Mesenchymal stem cell (in vitro differentiated cells and primary cell): Measurements from ENCODE around the gene IRAK1.
A peak's percentile ranks its signal among the peaks of the same experiment; 100 is the strongest.

Source experiments
- DNase-seq: peaks from one replicate; pipeline ENCODE4 v3.0.0-alpha.2; 2013
- H2AFZ ChIP-seq: one replicate; pipeline ENCODE4 v1.6.1; 2013; ENCODE audit warnings: low read depth, mild to moderate bottlenecking, control low read depth, inconsistent platforms, low read length, moderate library complexity
- H2AK5ac ChIP-seq: 2 replicates; pipeline ENCODE4 v1.6.1; 2013; ENCODE audit warnings: low read length, moderate library complexity, mild to moderate bottlenecking, inconsistent platforms; ENCODE audit not compliant: severe bottlenecking
- H2BK120ac ChIP-seq: one replicate; pipeline ENCODE4 v1.6.1; 2013; ENCODE audit warnings: low read depth, mild to moderate bottlenecking, inconsistent platforms, low read length, moderate library complexity
- H2BK12ac ChIP-seq, 2 experiments: one replicate each; pipeline ENCODE4 v1.6.1; 2013; ENCODE audit warnings: inconsistent platforms in 2 of 2, low read length in 2 of 2, mild to moderate bottlenecking in 2 of 2, moderate library complexity in 2 of 2, control low read depth in 1 of 2
- H2BK15ac ChIP-seq: one replicate; pipeline ENCODE4 v1.6.1; 2013; ENCODE audit warnings: mild to moderate bottlenecking, low read depth, inconsistent platforms; ENCODE audit not compliant: poor library complexity, severe bottlenecking
- H2BK5ac ChIP-seq: 2 replicates; pipeline ENCODE4 v1.6.1; 2013; ENCODE audit warnings: low read depth, mild to moderate bottlenecking, low read length, control low read depth, inconsistent platforms; ENCODE audit not compliant: poor library complexity, severe bottlenecking
- H3K14ac ChIP-seq, 2 experiments: one replicate each; pipeline ENCODE4 v1.6.1; 2013; ENCODE audit warnings: inconsistent platforms in 2 of 2, low read length in 2 of 2, control low read depth in 1 of 2, mild to moderate bottlenecking in 1 of 2, moderate library complexity in 1 of 2
- H3K18ac ChIP-seq, 2 experiments: one replicate each; pipeline ENCODE4 v1.6.1; 2013; ENCODE audit warnings: inconsistent platforms in 2 of 2, low read length in 2 of 2, control low read depth in 1 of 2, low read depth in 1 of 2, mild to moderate bottlenecking in 1 of 2
- H3K23ac ChIP-seq, 2 experiments: one replicate each; pipeline ENCODE4 v1.6.1; 2013; ENCODE audit warnings: inconsistent platforms in 2 of 2, low read length in 2 of 2, mild to moderate bottlenecking in 2 of 2, moderate library complexity in 2 of 2, control low read depth in 1 of 2
- H3K27ac ChIP-seq: 2 replicates; pipeline ENCODE4 v1.5.1; 2013; ENCODE audit warnings: mild to moderate bottlenecking, moderate library complexity, low read length, control low read depth, inconsistent platforms; ENCODE audit not compliant: poor library complexity, severe bottlenecking
- H3K27me3 ChIP-seq, 2 experiments: 2 replicates each; pipeline versions ENCODE4 v1.6.1 to v1.7.0; 2013; ENCODE audit warnings: low read length in 2 of 2, mild to moderate bottlenecking in 2 of 2, moderate library complexity in 2 of 2, control low read depth in 1 of 2, inconsistent platforms in 1 of 2; ENCODE audit not compliant: control insufficient read depth in 1 of 2, insufficient read depth in 1 of 2
- H3K36me3 ChIP-seq, 2 experiments: 2 replicates each; pipeline versions ENCODE4 v1.6.1 to v1.7.0; 2013; ENCODE audit warnings: low read length in 2 of 2, control low read depth in 1 of 2, inconsistent platforms in 1 of 2, low read depth in 1 of 2, mild to moderate bottlenecking in 1 of 2; ENCODE audit not compliant: insufficient read depth in 2 of 2, control insufficient read depth in 1 of 2
- H3K4ac ChIP-seq, 2 experiments: one replicate each; pipeline ENCODE4 v1.6.1; 2013; ENCODE audit warnings: inconsistent platforms in 2 of 2, low read length in 2 of 2, mild to moderate bottlenecking in 2 of 2, moderate library complexity in 2 of 2, control low read depth in 1 of 2, low read depth in 1 of 2
- H3K4me1 ChIP-seq: 2 replicates; pipeline ENCODE4 v1.6.1; 2013; ENCODE audit warnings: low read depth, low read length, control low read depth; ENCODE audit not compliant: control insufficient read depth, insufficient read depth
- H3K4me2 ChIP-seq: 2 replicates; pipeline ENCODE4 v1.6.1; 2013; ENCODE audit warnings: low read length, mild to moderate bottlenecking, inconsistent platforms; ENCODE audit not compliant: poor library complexity, severe bottlenecking
- H3K4me3 ChIP-seq, 2 experiments: 2 replicates each; pipeline versions ENCODE4 v1.5.1 to v1.7.0; 2013; ENCODE audit warnings: low read length in 2 of 2, mild to moderate bottlenecking in 2 of 2, control low read depth in 1 of 2, low read depth in 1 of 2; ENCODE audit not compliant: insufficient read depth in 1 of 2
- H3K79me1 ChIP-seq: replicated peaks from 2 replicates; pipeline ENCODE4 v1.6.1; 2013; ENCODE audit warnings: mild to moderate bottlenecking, control low read depth, low read length, inconsistent platforms; ENCODE audit not compliant: poor library complexity, severe bottlenecking
- H3K9ac ChIP-seq: 2 replicates; pipeline ENCODE4 v1.7.0; 2013; ENCODE audit warnings: mild to moderate bottlenecking, low read length, moderate library complexity
- H3K9me3 ChIP-seq: 2 replicates; pipeline ENCODE4 v1.7.0; 2013; ENCODE audit warnings: mild to moderate bottlenecking, low read length; ENCODE audit not compliant: control insufficient read depth
- H4K8ac ChIP-seq: one replicate; pipeline ENCODE4 v1.6.1; 2013; ENCODE audit warnings: inconsistent platforms, mild to moderate bottlenecking, low read length, moderate library complexity
- H4K91ac ChIP-seq: one replicate; pipeline ENCODE4 v1.6.1; 2013; ENCODE audit warnings: mild to moderate bottlenecking, low read length, inconsistent platforms
- WGBS: methylation state at CpG from one replicate; pipeline ENCODE4 v1.1.7; 2013; ENCODE audit warnings: mixed read lengths; 5-methylcytosine and 5-hydroxymethylcytosine counted together

Gene IRAK1

DNA sequence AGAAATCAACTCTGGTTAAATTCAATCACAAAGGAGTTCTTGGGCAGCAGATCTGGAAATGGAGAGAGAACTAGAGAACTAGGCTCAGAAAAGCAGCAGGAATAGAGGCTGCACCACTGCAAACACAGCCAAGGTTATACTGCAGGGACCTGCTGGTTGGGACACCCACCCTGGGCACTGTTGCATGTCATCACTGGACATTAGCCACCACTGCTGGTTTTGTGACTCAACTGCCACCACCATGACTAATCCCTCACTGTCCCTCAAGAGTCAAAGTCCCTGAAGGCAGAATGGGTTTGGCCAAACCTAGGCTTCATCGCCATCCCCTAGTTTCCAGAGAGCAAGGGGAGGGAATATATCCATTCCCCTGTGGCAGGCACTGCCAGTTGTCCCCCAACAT is 38.1 kb upstream of the IRAK1 start:
- Histone ChIP-seq H3K23ac (no peak overlapping the region), H2AK5ac (no peak overlapping the region)

GRCh38 chrX:154056770-154057241 is 37.1 kb upstream of the IRAK1 start:
- 84% methylated on average over 7 of the region's 8 CpGs for WGBS

More for the DNA sequence above, 38.1 kb upstream of the IRAK1 start:
- peaks cover 0 to 25% of the 10 kb centered on the region in 2 experiments for H3K27me3 ChIP-seq
- H2BK120ac ChIP-seq: no peak overlapping the region
- H4K91ac ChIP-seq: no peak overlapping the region
- no peak overlapping the region for H3K4ac ChIP-seq
- peaks cover 9% of the 10 kb centered on the region for H3K4me1 ChIP-seq
- DNase-seq: no peak
- no peak overlapping the region for H2BK5ac ChIP-seq
- no peak overlapping the region for H4K8ac ChIP-seq
- no peak overlapping the region for H3K14ac ChIP-seq
- no peak overlapping the region for H3K18ac ChIP-seq
- peaks cover 10 to 14% of the 10 kb centered on the region in 2 experiments for H3K36me3 ChIP-seq
- no peak overlapping the region for H3K9ac ChIP-seq
- H3K4me2 ChIP-seq: no peak overlapping the region
- H2BK12ac ChIP-seq: no peak overlapping the region
- no peak overlapping the region for H2AFZ ChIP-seq
- H3K27ac ChIP-seq: no peak overlapping the region
- no peaks in the 10 kb centered on the region for H3K9me3 ChIP-seq
- no peak overlapping the region for H2BK15ac ChIP-seq
- peaks cover 2% of the 10 kb centered on the region for H3K79me1 ChIP-seq
- WGBS: 100% methylated on average over 1 of the region's 1 CpG
- H3K4me3 ChIP-seq: no peak overlapping the region

GRCh38 chrX:154051201-154051810 is 31.6 kb upstream of the IRAK1 start:
- H3K36me3 ChIP-seq: peaks cover 14 to 17% of the 10 kb centered on the region in 2 experiments
- H3K79me1 ChIP-seq: peaks cover 14% of the 10 kb centered on the region
- no peak overlapping the region for H3K23ac ChIP-seq

More at GRCh38 chrX:154056770-154057241, 37.1 kb upstream of the IRAK1 start:
- Histone ChIP-seq H2AK5ac (no peak overlapping the region), H4K8ac (no peak overlapping the region), H3K27me3 (peaks cover 0 to 27% of the 10 kb centered on the region in 2 experiments), H3K4ac (no peak overlapping the region), H3K36me3 (peaks cover 10 to 14% of the 10 kb centered on the region in 2 experiments), H3K27ac (no peak overlapping the region), H3K9me3 (no peaks in the 10 kb centered on the region), H3K4me3 (no peak overlapping the region), H3K9ac (no peak overlapping the region), H2BK12ac (no peak overlapping the region), H2BK5ac (no peak overlapping the region), H3K4me2 (no peak overlapping the region), H4K91ac (no peak overlapping the region), H2AFZ (no peak overlapping the region), H3K18ac (no peak overlapping the region), H3K79me1 (peaks cover 2% of the 10 kb centered on the region), H3K4me1 (peaks cover 9% of the 10 kb centered on the region), H3K23ac (no peak overlapping the region), H2BK15ac (no peak overlapping the region), H2BK120ac (no peak overlapping the region), H3K14ac (no peak overlapping the region)
- peak; percentile 59 for DNase-seq

GRCh38 chrX:154050113-154050495 is 30.4 kb upstream of the IRAK1 start:
- no peak for DNase-seq
- Histone ChIP-seq H3K79me1 (peaks cover 14% of the 10 kb centered on the region), H3K27ac (no peak overlapping the region), H2BK5ac (no peak overlapping the region), H3K27me3 (peaks cover 0 to 45% of the 10 kb centered on the region in 2 experiments), H3K9me3 (no peaks in the 10 kb centered on the region), H3K4me1 (peaks cover 4% of the 10 kb centered on the region), H2AFZ (no peak overlapping the region), H3K18ac (no peak overlapping the region), H3K36me3 (peaks cover 15% of the 10 kb centered on the region in 2 experiments), H3K4ac (no peak overlapping the region), H2BK15ac (no peak overlapping the region), H4K8ac (no peak overlapping the region), H3K4me2 (no peak overlapping the region), H3K23ac (no peak overlapping the region), H2AK5ac (no peak overlapping the region), H2BK120ac (no peak overlapping the region), H2BK12ac (no peak overlapping the region), H3K9ac (peak overlapping the region; percentile 54), H3K4me3 (no peak overlapping the region), H3K14ac (no peak overlapping the region), H4K91ac (no peak overlapping the region)
- 92% methylated on average over 7 of the region's 7 CpGs for WGBS

More at GRCh38 chrX:154051201-154051810, 31.6 kb upstream of the IRAK1 start:
- H3K4ac ChIP-seq: no peak overlapping the region
- peaks cover 2% of the 10 kb centered on the region for H3K4me1 ChIP-seq
- H2BK5ac ChIP-seq: no peak overlapping the region
- no peak overlapping the region for H3K4me2 ChIP-seq
- H4K91ac ChIP-seq: no peak overlapping the region
- no peak overlapping the region for H2BK12ac ChIP-seq
- H3K9ac ChIP-seq: peak overlapping the region; percentile 54
- no peak overlapping the region for H2AFZ ChIP-seq
- no peaks in the 10 kb centered on the region for H3K9me3 ChIP-seq
- WGBS: 0% methylated on average over 3 of the region's 8 CpGs
- no peak overlapping the region for H2BK15ac ChIP-seq
- H3K14ac ChIP-seq: no peak overlapping the region
- no peak overlapping the region for H2BK120ac ChIP-seq
- no peak overlapping the region for H3K27ac ChIP-seq
- peaks cover 0 to 44% of the 10 kb centered on the region in 2 experiments for H3K27me3 ChIP-seq
- no peak overlapping the region for H3K18ac ChIP-seq
- no peak overlapping the region for H2AK5ac ChIP-seq
- no peak overlapping the region for H4K8ac ChIP-seq
- peak; percentile 66 for DNase-seq
- H3K4me3 ChIP-seq: no peak overlapping the region
